Ovary (tissue), 3 donors: ENCODE data around the gene GPAM.

Source experiments
- CTCF ChIP-seq, 3 donors: fragments of 450-650 bp in 2 of 3; fragments of 200-600 bp in 1 of 3; IDR thresholded peaks; one replicate each; pipeline versions ENCODE4 v1.5.1 to v1.8.0; 2016 to 2022; ENCODE audit warnings: antibody characterized with exemption in 3 of 3, mild to moderate bottlenecking in 1 of 3
- POLR2A ChIP-seq: fragments of 450-650 bp; IDR thresholded peaks from one replicate; pipeline ENCODE4 v1.6.1; 2017; ENCODE audit warnings: antibody characterized with exemption, mild to moderate bottlenecking, moderate library complexity
- donor health status: DM: no; HTN: no; CAD: no.

GRCh38 chr10:112231602-112232400, 48.2 kb upstream of the GPAM start:
- TF ChIP-seq POLR2A = no peak
- TF ChIP-seq CTCF (IDR thresholded peaks at IDR 0.05) = no peak
